ENCODE data around the gene NBEA. TPM values are rescaled to one million over a fixed set of nuclear protein-coding genes. Genes with fewer than 3 reads are reported as not detected.

Gene NBEA
- total RNA-seq, 1 experiment from 2014 or later, result 4.1 TPM

- TF ChIP-seq EZH2 (IDR thresholded peaks at IDR 0.05), result no peak
- TF ChIP-seq CBX3 (IDR thresholded peaks at IDR 0.05; ENCODE audit: low read depth), result no peak
- TF ChIP-seq JUND (IDR thresholded peaks at IDR 0.05), result no peak
- TF ChIP-seq RAD21 (IDR thresholded peaks at IDR 0.05; ENCODE audit: low read depth), result no peak
- TF ChIP-seq ELF1 (IDR thresholded peaks at IDR 0.05; ENCODE audit: borderline replicate concordance, low read depth), result no peak
- TF ChIP-seq SIN3A (IDR thresholded peaks at IDR 0.05; ENCODE audit: low read depth), result no peak
- TF ChIP-seq SRF (IDR thresholded peaks at IDR 0.05; ENCODE audit: low read depth), result no peak
- no peak for TF ChIP-seq ZFX (IDR thresholded peaks at IDR 0.05)
- TF ChIP-seq ATF3 (IDR thresholded peaks at IDR 0.05), result no peak
- no peak for TF ChIP-seq FOSL1 (IDR thresholded peaks at IDR 0.05; ENCODE audit: low read depth)
- no peak for TF ChIP-seq REST (IDR thresholded peaks at IDR 0.05; ENCODE audit: low read depth)
These were observed 624.3 kb downstream of the NBEA start (continued) for GRCh38 chr13:35566340-35566739.

- intact Hi-C loops (cut with micrococcal nuclease), result no loop called here
- no peak overlapping the region for H3K4me2 ChIP-seq (ENCODE audit: low read length)
- no TSS peak for BruUV-seq (replicated peaks)
- RAD21 ChIA-PET (ENCODE audit: low non-redundant PET in 1 of 2, low total read pairs in 2 of 2, uncharacterized antibody in 2 of 2, unreplicated experiment in 2 of 2), result interaction anchor here in 1 of 2 experiments (0.6 kb wide), 1 partner anchor 379 kb away, joined by 3 read pairs; no protein-coding TSS in a partner anchor
- H4K20me1 ChIP-seq (ENCODE audit: insufficient read depth), result no peaks in the 10 kb centered on the region
- no peaks in the 10 kb centered on the region for H3K9me3 ChIP-seq (ENCODE audit: control insufficient read depth in 1 of 2, insufficient read depth in 1 of 2, low read depth in 1 of 2, low read length in 2 of 2)
- H3K36me3 ChIP-seq (ENCODE audit: control insufficient read depth in 1 of 2, insufficient read depth in 2 of 2, low read length in 2 of 2), result no peaks in the 10 kb centered on the region
- DNase-seq (ENCODE audit: low read depth, low spot score) (no peak), ATAC-seq (no peak)
- no peaks in the 10 kb centered on the region for H3K4me1 ChIP-seq (ENCODE audit: control insufficient read depth in 1 of 2, insufficient read depth in 2 of 2, low read length in 2 of 2)
- no peaks in the 10 kb centered on the region for H3K79me2 ChIP-seq (ENCODE audit: insufficient read depth, low read length)
- no peak overlapping the region for H3K27ac ChIP-seq (ENCODE audit: low read depth, low read length)
- POLR2A ChIA-PET, result no interaction called here
- TF ChIP-seq ZNF274 (IDR thresholded peaks at IDR 0.05; ENCODE audit: low read depth, low read length) (no peak), SRF (IDR thresholded peaks at IDR 0.05; ENCODE audit: low read depth) (no peak)
- no peaks in the 10 kb centered on the region for H3K9me2 ChIP-seq (ENCODE audit: insufficient read depth)
- no peaks in the 10 kb centered on the region for H3K27me3 ChIP-seq (ENCODE audit: insufficient read depth, low read length)
- H2AFZ ChIP-seq (ENCODE audit: low read depth, low read length, poor library complexity, severe bottlenecking), result no peak overlapping the region
- no peak overlapping the region for H3K9ac ChIP-seq (ENCODE audit: low read length)
- CTCF ChIA-PET, result no interaction called here
- no peak overlapping the region for H3K4me3 ChIP-seq (replicated peaks in 1 of 2; ENCODE audit: low read depth in 1 of 2, low read length in 2 of 2)
These were observed 625.4 kb downstream of the NBEA start for GRCh38 chr13:35567406-35567980.
